HG03280 (cell line): Measurements from ENCODE around the gene EPS8L3.
"Not testable (repeated sequence)": the region's sequence is repeated elsewhere in the genome, so short reads cannot be mapped to it uniquely, and the experiment has no call there.

Experiments
- ATAC-seq: cut with Tn5 transposase; IDR thresholded peaks from one replicate; pipeline ENCODE4 v1.9.1; 2021; ENCODE audit warnings: mild to moderate bottlenecking, moderate library complexity; ENCODE audit not compliant: unreplicated experiment

The EPS8L3 gene, protein sequence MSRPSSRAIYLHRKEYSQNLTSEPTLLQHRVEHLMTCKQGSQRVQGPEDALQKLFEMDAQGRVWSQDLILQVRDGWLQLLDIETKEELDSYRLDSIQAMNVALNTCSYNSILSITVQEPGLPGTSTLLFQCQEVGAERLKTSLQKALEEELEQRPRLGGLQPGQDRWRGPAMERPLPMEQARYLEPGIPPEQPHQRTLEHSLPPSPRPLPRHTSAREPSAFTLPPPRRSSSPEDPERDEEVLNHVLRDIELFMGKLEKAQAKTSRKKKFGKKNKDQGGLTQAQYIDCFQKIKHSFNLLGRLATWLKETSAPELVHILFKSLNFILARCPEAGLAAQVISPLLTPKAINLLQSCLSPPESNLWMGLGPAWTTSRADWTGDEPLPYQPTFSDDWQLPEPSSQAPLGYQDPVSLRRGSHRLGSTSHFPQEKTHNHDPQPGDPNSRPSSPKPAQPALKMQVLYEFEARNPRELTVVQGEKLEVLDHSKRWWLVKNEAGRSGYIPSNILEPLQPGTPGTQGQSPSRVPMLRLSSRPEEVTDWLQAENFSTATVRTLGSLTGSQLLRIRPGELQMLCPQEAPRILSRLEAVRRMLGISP

DNA sequence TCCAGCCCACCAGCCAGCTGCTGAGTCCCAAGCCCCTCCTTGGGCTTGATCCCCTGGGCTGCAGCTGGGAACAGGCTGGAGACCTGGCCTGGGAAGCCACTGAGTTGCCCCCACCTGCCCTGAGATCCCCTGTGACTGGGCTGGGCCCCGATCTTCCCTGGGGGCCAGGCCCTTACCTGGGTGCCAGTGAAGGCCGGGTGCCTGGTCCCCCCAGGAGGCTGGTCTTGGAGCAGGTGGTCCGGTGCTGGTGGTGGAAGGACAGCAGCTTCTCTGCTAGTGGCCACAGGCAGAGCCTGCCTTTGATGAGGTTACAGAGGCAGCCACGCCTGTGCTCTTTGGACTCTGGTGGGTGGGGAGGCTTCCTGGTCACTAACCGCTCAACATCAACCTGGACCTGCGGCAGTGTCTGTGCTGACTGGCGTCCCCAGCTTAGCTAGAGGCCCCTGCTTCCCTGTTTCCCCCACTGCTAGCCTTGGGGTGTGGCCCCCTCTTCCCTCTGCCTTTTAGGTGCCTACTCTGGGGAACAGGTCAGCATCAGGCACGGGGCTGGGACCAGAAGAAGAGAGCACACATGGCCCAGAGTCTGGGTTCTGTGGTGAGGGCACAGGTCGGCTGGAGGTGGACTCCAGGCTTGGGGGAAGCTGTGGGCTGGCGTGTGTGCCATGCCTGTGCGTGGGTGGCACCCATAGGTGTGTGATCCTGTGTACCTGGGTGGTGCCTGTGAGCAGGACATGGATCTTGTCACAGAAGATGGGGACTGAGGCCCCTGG is at the start of gene EPS8L3:
Gene EPS8L3, minus strand, starts transcription at position 278 of the 770 bp plus-strand sequence. CDS start 2,174 bp downstream, outside the sequence.
- no peak for ATAC-seq

DNA sequence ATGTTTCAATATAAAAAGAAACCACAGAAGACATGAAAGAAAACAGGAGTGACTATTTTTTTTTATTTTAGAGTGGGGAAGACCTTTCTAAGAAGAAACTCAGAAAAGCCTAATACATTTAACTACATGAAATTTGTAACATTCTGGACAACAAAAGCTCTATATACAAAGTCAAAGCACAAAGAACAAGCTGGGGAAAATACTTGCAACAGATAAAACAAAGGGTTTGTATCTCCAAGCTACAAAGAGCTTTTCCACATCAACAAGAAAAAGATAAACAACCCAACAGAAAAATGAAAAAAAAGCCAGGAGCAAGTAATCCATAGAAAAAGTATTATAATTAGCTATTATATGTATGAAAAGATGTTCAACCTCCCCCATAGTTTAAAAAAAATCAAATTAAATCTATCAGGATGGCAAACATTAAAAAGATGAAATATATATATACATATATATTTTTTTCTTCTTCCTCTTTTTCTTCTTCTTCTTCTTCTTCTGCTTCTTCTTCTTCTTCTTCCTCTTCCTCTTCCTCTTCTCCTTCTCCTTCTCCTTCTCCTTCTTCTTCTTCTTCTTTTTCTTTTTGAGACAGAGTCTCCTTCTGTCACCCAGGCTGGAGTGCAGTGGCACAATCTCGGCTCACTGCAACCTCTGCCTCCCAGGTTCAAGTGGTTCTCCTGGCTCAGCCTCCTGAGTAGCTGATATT is 49.1 kb upstream of the EPS8L3 start:
- ATAC-seq: no peak

DNA sequence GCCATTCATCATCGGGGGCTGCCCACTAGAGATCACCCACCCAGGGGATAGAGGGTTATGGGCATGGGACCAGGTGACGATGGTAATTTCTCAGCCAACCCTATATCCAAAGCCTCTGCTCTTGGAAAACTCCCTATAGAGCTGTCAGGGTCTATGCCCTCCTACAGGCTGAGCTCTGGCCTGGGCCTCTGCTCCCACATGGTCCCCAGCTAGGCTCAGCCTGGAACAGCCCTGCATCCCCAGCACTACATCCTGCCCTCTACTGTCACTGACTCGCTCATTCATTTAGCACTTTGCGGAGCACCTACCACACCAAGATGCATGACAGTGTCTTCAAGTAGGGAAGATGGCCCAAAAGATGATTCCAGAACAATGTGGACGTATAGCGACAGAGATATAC is 45.0 kb upstream of the EPS8L3 start:
- no peak for ATAC-seq

DNA sequence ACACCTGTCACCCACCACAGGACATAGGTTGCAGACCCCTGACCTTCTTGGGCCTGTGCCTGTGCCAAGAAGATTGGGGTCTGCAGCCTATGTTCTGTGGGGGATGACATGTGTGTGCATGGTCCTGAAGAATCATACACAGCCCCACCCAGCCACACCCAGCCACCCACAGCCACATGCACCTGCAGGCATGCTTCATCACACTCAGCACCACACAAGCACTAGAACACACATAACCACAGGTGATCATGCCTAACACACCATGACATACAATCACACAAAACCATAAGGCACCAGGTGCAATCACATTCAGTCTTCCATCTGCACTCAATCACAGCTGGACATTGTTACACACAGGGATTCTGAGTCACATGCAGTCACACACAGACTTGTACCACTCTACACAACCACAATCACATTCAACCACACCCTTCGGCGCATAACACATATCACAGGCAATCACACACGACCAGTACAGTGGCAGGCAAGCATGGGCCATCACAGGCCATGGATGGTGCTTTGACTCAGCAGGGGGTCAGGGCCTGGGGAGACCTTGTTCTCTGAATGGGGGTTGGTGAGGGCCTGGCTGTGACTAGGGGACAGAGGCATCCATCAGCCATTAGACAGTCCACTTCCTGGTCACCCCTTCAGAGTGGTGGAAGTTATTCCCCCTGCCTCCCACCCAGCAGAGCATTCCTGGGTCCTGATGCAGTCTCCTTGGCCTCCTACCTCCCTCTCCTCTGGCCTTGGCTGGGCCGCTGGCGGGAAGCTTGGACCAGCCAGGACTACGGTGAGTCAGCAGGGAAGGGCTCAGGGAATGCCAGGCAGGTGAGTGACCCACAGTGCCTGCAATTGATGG is 44.3 kb upstream of the EPS8L3 start:
- ATAC-seq: no peak

DNA sequence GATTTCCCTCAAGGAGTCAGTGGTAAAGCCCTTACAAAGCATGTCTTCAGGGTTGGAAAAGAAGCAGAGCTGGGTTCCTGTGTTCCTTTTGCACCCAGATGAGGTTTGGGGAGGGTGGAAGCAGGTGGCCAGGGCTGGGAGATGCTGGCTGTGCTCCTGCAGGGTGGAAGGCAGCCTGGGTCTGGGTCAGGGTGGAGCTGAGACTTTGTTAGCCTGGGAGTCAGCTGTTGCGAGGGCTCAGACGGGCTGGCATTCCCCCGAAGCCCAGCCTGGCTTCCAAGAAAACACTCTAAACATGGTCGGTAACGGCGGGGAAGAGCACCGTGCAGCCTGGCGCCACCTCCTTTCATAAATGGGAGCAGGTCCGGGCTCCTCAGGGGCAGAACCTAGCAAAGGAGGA is 43.7 kb upstream of the EPS8L3 start:
- no peak for ATAC-seq

DNA sequence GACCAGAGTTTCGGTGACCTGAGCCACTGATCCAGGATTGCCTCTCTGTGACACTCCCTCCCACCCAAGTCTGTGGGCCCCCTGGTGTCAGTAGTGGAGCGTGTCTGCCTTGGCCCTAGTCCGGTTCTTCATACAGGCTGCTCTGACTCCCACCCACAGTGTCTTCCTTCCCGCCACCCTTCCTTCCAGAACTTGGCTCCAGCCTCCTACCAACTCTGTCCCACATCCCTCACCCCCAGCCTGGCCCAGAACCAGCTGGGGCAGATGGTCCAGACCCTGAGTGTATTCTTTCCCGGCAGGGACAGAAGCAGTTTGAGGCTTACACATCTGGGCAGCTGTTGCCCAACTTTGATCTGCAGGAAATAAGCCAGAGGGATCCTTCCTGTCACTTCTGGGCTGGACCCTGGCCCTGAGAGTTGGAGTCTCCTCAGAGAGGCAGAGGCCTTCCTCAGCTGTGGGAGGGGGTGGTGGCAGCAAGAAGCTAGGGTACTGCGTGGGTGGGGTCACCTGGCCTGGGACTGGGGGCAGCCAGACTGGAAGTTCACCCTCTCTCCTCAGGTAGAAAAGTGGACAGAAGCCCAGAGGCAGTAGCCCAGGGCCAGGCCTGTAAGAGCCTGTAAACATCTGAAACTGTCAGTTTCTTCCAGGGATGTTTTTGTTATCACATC is 43.1 kb upstream of the EPS8L3 start:
- ATAC-seq: no peak

DNA sequence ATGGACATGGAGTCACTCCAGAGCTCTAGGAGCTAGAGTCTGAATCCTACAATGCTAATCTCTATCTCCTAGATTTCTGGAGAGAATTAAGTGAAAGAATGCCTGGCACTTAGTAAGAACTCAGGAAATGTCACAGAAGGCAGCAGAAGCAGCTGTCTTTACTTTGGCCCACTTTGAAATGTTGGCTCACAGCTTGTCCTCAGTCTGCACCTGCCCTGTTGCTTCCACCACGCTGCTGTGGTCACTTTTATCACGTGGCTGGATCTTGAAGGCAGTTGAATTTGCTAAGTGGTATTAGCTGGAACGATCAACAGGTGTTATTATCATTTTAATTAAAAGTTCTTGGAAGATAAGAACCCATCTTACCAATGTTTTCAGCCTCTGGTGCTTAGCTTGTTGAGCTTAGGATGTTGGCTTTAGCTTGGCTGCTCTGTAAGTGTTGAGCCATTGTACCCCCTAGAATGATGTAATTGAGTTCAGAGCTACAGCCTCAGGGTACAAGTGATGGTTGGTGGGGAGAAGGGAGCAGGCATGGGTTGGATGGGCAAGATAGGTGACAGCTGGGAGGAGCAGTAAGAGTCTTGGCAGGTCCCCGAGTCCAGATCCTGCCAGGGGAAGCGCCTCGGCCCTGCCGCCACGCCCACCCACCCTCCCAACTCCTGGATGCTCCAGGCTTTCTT is 41.9 kb upstream of the EPS8L3 start:
- ATAC-seq: no peak

DNA sequence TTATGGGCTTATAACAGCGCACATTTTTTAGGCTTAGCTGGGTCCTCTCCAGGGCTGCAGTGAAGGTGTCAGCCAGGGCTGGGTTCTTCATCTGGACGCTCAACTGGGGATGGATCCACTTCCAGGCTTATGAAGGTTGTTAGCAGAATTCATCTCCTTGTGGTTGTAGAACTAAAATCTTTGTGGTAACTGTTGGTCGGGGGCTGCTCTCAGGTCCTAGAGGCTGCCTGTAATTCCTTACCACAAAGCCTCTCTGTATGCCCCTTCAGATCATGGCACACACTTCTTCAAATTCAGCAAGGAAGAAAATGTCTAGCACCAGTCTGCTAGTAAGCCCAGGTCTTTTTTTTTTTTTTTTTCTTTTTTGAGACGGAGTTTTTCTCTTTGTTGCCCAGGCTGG is 40.9 kb upstream of the EPS8L3 start:
- ATAC-seq: no peak

DNA sequence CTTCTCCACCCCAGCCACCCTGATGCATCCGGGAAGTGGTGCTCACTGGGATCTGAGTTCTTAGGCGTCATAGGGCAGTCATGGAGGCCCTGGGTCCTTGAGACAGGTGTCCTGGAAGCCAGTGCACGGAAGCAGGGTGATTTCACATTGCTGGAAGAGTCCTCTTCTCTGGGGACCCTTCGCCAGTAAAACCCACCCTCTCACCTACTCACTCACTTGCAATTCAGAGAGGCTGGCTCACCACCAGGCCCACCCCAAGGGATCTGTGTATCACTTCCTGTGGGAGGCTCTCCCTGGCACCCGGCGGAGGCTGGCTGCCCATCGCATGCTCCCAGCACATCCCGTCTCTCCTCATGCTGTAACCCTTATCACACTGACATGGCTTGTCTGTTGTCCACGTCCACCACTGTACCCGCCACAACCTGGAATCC is 40.2 kb upstream of the EPS8L3 start:
- ATAC-seq: no peak

DNA sequence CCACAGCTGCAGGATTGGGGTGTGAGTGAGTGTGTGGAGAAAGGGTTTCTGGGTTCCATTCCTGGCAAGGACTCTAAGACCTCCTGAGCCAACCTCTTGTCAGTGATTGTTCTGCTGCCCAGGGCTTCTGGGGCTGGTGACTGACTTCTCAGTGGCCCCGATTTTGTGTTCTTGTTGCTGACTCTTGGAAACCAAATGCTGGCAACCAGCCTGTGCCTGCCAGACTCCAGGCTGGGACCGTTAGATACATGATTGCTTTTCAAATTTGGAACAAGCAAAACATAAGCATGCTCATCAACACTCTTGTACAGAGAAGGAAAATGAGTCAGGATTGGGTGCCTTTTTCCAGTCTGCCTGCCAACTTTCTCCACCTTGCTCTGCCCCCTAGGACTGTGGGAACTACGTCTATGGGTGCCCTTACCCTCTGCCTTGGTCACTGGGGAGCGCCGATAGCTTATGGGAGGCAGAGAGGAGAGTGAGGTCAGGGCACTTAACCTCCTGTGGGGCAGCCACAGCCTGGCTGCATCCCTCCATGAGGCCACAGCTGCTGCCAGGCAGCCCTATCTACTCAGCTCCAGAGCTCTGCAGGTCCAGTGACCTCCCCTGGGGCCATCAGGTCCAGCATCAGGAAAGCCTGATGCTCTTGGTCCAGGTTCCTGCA is 39.3 kb upstream of the EPS8L3 start:
- ATAC-seq: no peak

DNA sequence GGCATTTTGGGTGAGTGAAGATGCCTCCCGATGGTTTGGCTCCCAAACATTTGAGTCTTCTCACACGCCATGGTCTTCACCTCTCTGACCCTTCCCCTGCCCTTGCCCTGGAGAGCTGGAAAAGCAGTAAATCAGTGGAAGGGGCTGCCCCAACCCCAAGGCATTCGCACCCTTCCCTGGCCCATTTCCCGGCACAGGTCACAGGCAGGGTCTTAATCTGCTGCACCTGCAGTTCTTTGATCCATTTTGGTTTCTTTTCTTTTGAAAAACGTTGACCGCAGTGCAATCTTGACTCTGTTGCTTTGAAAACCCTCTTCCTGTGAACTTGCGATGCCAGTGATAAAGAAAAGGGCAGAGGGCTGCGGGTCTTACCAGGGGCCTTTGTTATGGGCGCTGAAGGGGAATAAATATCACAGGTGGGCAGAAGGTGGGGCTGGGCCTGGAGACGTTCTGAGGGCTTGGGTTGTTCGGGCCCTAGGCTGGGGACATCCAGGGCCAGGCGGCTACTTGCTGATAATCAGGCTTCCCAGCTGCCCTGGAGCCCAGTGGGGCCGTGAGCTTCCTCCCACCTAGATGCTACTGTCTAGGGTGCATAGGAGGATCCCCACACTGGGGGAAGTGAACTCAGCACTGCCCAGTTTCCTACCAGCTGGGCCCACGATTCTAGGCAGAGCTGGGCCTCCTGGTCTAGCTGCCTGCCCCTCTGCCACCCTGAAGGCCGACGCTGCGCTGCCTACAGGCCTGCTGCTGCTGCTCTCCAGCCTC is 38.6 kb upstream of the EPS8L3 start:
- no peak for ATAC-seq

DNA sequence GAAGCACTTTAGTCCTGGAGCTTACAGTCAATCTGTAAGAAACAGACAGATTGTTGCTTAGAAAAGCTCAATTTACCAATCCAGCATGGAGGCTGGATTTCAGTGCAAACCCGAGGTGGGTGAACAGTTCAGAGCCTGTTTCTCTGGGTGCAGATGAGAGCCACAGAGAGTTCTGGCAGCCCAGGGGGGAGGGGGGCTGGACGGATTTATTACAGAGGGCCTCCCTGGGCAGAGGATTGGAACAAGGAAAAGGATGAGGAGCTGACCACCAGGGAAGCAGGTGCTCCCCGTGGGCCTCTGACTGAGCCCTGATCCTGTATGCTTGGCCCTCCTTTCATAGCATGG is 38.0 kb upstream of the EPS8L3 start:
- ATAC-seq: no peak

DNA sequence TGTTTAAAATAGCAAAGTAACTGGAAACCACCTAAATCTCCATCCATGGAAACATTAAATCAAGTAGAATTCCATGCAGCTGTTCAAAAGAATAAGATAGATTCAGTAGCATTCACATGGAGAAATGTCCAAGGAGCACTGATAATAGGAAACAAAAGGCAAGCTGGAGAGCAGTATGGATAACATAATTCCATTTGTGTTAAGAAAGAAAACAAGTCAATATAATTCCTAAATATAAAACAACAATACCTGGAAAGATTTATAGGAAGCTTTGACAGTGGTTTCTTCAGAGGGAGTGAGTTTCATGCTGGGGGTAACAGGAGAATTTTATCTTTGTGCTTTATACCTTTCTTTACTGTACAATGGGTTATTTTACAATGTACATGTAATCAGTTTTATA is 36.6 kb upstream of the EPS8L3 start:
- no peak for ATAC-seq

DNA sequence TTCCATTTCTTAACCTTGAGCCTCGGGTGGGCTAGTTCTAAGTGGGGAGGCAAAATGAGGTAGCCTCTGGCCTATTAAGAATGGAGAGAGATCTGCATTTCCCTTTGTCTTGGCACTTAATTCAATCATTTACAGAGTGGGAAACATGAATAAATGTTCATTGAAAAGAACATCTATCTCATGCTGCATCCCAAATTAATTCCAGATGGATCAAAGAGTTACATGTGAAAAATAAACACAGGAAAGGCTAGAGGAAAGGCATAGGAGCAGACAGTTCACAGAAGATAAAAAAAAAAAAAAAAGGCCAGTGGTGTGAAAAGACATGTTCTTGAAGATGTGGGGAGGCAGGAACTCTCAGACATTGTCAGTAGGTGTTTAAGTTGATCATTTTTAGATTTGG is 35.7 kb upstream of the EPS8L3 start:
- no peak for ATAC-seq

DNA sequence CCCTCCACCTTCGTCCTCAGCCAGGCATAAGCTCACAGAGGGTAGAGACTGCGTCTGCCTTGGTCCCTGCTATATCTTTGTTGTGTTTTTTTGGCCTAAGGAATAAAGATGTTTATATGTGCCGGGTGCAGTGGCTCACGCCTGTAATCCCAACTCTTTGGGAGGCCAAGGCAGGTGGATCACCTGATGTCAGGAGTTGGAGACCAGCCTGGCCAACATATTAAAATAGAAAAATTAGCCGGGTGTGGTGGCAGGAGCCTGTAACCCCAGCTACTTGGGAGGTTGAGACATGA is 33.5 kb upstream of the EPS8L3 start:
- not testable (repeated sequence) for ATAC-seq

DNA sequence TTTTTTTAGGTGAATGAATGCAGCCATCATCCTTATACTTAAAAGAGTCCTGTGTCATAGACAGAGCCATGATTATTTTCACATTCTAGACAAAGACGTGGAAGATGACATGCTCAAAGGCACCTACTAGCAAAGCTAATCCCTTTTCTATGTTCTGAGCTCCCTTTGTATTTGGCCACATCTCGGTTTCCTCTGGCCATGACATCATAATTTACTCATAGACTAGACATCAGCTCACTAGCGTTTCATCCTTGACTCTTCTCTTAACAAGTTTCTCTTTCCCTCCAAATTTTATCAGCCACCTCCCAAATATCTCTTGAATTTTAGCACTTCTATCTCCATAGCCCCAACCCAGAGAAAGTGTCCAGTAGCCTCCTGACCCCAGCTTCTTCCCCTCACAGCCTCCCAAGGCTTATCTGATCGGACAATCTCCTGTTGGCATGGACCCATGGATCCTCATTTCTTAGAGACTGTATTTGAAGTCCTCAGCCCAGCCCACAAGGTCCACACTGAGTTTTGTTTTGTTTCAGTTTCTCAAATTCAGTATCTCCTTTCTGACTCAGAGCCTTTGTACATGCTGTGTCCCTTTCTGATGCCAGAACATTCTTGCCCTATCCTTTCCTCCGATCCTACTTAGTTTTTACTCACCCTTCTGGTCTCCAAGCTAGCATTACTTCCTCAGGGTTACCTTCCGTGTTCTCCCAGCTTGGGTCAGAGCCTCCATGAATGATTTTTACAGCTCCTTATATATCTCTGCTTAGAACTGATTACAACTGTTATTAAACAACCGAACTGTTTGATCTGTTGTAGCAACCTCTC is 33.0 kb upstream of the EPS8L3 start:
- no peak for ATAC-seq
